GM12874 (cell line): ENCODE data around the gene NBAS.

Experiments
- TF ChIP-seq, protein P1 (sequence below): IDR thresholded peaks from 2 replicates; pipeline ENCODE4 v1.5.1; 2011; ENCODE audit warnings: low read depth, mild to moderate bottlenecking, control low read depth, low read length, moderate library complexity; ENCODE audit not compliant: insufficient read depth

The NBAS gene

DNA sequence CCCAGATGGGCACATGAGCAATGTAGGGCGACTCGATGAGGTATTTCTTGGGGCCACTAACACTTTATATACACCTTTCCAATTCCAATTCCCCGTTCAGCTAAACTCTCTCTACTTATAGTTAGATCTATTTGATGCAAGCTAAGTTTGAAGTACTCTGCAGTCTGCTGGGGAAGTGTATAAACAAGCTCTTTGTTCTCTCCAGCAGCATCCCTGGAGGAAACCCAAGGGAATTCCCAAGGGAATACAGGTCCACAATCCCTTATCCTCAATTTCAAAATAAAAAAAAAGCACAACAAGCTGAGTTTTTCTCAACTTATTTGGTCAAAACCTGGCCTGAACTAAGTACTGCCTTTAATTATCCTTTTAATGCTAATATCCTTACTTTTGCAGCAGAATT is 433.3 kb downstream of the NBAS start:
- TF ChIP-seq, protein P1, sequence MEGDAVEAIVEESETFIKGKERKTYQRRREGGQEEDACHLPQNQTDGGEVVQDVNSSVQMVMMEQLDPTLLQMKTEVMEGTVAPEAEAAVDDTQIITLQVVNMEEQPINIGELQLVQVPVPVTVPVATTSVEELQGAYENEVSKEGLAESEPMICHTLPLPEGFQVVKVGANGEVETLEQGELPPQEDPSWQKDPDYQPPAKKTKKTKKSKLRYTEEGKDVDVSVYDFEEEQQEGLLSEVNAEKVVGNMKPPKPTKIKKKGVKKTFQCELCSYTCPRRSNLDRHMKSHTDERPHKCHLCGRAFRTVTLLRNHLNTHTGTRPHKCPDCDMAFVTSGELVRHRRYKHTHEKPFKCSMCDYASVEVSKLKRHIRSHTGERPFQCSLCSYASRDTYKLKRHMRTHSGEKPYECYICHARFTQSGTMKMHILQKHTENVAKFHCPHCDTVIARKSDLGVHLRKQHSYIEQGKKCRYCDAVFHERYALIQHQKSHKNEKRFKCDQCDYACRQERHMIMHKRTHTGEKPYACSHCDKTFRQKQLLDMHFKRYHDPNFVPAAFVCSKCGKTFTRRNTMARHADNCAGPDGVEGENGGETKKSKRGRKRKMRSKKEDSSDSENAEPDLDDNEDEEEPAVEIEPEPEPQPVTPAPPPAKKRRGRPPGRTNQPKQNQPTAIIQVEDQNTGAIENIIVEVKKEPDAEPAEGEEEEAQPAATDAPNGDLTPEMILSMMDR = no peak

- TF ChIP-seq, protein P1 = no peak
These were observed 433.8 kb downstream of the NBAS start for GRCh38 chr2:15127301-15127700.

DNA sequence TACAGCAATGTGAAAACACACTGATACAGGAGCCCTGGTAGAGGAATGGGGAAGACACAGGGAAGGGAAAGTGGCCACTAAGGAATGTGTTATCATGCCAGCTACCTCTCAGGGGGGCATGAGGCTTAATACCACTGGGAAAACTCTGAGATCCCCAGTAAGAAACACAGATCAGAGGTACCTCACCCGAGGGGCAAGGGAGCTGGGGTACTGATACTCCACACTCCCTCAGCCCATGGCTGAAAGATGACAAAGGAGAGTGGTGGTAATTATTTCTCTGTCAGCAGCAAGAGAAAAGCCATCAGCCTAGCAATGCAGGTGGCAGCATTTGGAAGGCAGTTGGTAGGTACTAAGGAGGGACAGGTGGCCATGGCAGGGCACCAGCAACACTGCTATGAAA is 434.8 kb downstream of the NBAS start:
- TF ChIP-seq, protein P1 = no peak

- TF ChIP-seq, protein P1 = no peak
These were observed 438.2 kb downstream of the NBAS start for GRCh38 chr2:15122915-15123314.

DNA sequence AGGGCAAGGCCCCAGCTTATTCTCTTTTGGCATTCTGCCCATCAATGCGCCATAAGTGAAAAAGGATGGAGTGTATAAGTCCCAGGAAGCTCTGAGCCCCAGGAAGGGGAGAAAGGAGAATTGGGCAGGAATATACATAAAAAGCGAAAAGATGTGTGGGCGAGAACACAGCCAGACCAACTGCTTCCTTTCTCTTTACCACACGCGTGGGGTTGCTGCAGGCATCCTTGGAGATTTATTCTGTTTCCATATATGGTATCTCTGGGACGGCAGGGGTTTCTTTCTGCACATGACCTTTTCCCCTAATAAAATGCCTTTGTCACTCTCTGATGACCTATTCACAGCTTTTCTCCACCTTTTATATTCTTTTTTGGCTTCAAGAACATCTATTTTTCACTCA is 440.5 kb downstream of the NBAS start:
- TF ChIP-seq, protein P1 = no peak

DNA sequence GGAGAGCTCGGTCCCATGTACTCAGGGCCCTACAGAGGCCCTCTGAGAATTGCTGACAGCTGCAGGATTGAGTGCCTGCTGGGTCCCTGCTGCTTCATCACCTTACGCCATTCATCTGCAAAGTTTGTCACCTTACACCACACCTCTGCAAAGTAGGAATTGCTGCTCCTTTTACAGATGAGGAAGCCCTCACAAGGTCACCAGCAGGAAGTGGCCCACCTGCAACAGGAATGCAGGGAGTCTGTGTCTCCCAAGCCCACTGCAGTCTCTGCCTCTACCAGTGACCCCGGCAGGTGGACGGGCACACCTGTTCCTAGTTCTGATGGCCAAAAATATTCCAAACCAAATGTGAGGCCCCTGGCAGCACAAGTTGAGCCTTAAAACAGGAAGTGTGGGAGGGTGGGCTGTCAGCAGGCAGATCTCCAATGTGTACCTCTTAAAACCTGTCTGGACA is 441.4 kb downstream of the NBAS start:
- TF ChIP-seq, protein P1 = no peak

DNA sequence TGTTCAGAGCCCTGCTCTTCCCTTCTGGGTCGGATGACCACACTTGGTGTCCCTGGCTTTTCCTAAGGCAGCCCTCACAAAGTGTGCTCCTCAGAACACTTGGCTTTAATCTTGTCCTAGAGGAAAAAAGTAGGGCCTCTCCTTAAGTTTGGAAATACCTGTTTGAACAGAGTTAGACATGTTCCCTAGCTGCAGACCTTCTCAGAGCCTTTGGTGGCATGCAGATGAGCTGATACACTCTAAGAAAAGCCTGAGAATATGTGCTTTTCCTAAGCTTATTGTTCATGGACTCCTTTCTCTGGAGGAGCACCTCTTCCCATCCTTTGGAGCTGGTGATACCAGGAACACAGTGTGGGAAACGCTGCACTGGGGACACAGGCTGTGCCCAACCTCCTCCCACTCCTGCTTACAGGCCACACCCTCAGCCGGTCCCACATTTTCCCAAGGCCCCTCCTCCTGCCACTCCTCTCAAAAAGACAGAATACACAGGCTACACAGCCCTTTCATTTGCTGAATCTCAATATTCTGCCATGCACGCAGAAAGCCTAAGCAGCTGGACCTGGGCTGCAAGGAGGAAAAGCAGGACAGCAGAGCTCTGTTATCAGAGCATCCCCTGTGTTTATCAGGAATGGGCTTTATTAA is 443.6 kb downstream of the NBAS start:
- TF ChIP-seq, protein P1 = no peak
